Right lobe of liver (tissue), 4 donors: ENCODE data around the gene CYP2A7.
"Not testable (repeated sequence)": the region's sequence is repeated elsewhere in the genome, so short reads cannot be mapped to it uniquely, and the experiment has no call there.

ENCODE experiments used
- CTCF ChIP-seq, 4 donors: fragments of 200-600 bp in 3 of 4; fragments of 450-650 bp in 1 of 4; IDR thresholded peaks; one replicate each; pipeline versions ENCODE4 v1.5.1 to v1.8.0; 2016 to 2022; ENCODE audit warnings: antibody characterized with exemption in 4 of 4, mild to moderate bottlenecking in 2 of 4
- POLR2A ChIP-seq: fragments of 450-650 bp; IDR thresholded peaks from one replicate; pipeline ENCODE4 v1.6.1; 2017; ENCODE audit warnings: antibody characterized with exemption, mild to moderate bottlenecking
- donor health status: DM: no; HTN: no; CAD: no.
- donor health status: DM: no; HTN: no; CAD: no.
- donor health status: DM: no; HTN: yes; CAD: no.

DNA sequence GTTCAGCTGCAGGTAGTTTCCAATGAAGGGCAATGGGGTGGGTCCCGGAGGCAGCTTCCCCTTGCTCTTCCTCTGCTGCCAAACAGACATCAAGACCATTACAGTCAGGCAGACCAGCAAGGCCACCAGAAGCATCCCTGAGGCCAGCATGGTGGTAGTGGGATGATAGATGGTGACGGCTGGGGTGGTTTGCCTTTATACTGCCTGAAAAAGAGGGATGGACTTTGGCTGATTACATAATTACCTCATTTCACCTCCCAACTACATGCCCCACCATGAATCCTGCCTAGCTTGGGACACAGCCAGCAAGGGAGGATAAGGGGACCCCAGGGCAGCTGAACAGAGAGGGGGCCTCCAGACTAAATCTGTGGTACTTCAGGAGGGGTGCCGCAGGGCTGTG lies 31.8 kb downstream of the CYP2A7 start, which contains the start of gene CYP2A6:
- TF ChIP-seq CTCF (IDR thresholded peaks at IDR 0.05), result not testable (repeated sequence)
- peak; percentile 28 for TF ChIP-seq POLR2A
